Measurements from ENCODE around the gene SEC63. TPM values are rescaled to one million over a fixed set of nuclear protein-coding genes. Genes with fewer than 3 reads are reported as not detected.
"Not testable (repeated sequence)": the region's sequence is repeated elsewhere in the genome, so short reads cannot be mapped to it uniquely, and the experiment has no call there.

SEC63 gene, protein sequence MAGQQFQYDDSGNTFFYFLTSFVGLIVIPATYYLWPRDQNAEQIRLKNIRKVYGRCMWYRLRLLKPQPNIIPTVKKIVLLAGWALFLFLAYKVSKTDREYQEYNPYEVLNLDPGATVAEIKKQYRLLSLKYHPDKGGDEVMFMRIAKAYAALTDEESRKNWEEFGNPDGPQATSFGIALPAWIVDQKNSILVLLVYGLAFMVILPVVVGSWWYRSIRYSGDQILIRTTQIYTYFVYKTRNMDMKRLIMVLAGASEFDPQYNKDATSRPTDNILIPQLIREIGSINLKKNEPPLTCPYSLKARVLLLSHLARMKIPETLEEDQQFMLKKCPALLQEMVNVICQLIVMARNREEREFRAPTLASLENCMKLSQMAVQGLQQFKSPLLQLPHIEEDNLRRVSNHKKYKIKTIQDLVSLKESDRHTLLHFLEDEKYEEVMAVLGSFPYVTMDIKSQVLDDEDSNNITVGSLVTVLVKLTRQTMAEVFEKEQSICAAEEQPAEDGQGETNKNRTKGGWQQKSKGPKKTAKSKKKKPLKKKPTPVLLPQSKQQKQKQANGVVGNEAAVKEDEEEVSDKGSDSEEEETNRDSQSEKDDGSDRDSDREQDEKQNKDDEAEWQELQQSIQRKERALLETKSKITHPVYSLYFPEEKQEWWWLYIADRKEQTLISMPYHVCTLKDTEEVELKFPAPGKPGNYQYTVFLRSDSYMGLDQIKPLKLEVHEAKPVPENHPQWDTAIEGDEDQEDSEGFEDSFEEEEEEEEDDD
- 14.3 and 17.3 TPM in 2 replicates for polyA plus RNA-seq (2014; cell fraction: cytosol; rRNA removed)
- polyA plus RNA-seq (2014; cell fraction: nucleus; rRNA removed), result 30.9 and 45.0 TPM in 2 replicates

DNA sequence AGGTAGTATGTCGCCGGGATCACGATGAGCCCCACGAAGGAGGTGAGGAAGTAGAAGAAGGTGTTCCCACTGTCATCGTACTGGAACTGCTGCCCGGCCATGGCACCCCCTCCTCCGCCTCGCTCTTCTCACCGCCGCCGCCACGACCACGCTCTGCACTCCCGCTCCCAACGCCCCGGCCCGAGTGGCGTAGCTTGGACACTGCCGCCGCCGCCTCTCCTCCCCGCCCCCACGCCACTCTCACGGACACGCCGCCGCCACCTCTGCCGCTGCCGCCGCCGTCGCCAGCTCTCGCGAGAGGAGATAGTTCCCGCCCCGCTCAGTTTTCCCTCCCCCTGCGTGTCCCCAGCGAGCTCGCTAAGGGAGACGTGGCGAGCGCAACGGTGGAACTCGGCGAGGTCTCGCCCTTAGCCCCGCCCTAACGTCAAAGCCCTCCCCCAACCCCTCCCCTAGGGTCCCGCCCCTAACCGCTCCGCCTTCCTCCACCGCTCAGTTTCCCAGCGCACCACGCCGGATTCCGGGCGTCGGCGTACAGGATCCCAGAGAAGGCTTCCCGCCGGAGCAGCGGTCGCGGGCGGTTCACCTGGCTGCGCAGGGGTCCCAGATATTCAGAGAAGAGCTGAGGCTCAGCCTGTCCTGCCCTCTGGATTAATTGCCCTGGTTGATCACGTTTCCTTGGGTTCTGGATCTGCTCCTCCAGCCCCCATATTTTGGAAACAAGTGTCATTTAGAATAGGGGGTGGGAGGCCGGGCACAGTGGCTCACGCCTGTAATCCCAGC is at the start of gene SEC63:
TSS of gene SEC63 (minus strand) at position 300 of the 780 bp plus-strand sequence. CDS start at position 101, 199 bp downstream.
- DNase-seq (ENCODE audit: low spot score), result peak; percentile 96

DNA sequence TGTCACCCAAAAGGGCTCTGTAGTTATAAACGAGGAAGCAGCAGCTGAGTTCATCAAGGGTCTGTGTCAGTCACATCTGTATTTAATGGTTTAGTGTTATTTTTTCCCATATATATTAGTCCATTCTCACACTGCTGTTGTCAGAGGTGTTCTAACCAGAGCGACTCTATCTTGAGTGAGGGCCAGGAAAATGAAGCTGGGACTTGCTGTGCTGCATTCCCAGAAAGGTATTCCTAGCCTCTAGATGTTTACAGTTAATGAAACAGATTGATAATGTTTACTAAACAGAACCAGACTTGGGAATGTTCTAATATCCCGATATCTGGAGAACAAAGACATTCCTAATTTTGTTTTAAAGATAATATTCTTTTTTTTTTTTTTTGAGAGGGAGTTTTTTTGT is 48.0 kb upstream of the SEC63 start:
- no peak for DNase-seq (ENCODE audit: low spot score)

GRCh38 chr6:108004861-108005260 is 46.9 kb upstream of the SEC63 start:
- no peak for DNase-seq (ENCODE audit: low spot score)

DNA sequence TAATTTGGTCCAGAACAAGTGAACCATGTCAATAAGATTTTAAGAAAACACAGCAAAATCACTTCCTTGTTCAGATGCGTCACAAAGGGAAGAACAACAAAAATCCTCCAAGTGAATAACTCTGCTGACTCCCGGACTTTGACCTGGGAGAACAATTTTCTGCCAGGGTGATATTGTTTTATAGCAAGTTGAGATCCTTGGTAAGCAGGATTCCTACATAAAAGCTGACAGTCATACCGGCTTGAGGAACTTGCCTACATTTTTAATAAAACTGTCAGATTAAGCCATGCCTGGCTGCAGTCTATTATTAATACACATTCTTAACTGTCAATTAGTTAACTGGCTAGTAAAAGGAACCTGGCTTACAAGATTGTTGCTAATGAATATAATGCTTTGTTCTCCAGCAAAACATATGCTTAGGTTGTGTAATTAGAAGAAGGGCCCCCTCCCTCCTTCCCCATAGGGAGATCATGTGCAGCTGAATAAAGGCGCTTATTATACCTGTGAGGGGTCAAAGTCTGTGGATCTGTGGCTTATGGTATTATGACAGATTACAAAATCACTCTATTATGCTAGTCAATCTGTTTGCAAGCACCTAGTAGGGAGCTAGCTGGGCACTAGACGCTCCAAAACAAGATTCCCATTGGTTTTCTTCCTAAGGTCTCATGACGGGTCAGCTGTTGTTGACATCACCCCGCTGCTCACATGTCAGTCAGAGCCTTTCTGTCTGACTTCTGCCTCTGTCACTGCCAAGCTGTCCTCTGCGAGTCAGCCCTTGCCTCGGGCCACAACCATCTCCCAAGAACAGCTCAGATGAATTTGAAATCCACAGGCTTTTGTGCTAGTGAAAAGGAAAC is 44.6 kb upstream of the SEC63 start:
- DNase-seq (ENCODE audit: low spot score), result no peak

- no peak for DNase-seq (ENCODE audit: low spot score)
Measured at GRCh38 chr6:108001696-108002231, 43.8 kb upstream of the SEC63 start.

- DNase-seq (ENCODE audit: low spot score), result not testable (repeated sequence)
Measured at GRCh38 chr6:108000259-108000658, 42.3 kb upstream of the SEC63 start.

DNA sequence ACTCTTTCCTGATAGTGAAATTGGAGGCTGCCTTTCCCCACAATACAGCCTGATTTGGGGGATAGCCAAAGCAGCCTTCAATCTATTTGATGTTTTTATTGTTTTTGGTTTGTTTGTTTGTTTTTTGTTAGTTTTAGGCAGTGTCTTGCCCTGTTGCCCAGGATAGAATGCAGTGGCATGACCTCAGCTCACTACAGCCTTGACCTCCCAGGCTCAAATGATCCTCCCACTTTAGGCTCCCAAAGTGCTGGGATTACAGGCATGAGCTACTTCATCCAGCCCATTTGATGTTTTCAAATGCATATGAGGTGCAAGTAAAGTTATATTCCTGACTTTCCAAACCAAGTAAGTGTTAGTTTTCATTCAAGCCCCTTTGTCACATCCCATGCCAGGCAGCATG is 41.3 kb upstream of the SEC63 start:
- DNase-seq (ENCODE audit: low spot score), result no peak

DNA sequence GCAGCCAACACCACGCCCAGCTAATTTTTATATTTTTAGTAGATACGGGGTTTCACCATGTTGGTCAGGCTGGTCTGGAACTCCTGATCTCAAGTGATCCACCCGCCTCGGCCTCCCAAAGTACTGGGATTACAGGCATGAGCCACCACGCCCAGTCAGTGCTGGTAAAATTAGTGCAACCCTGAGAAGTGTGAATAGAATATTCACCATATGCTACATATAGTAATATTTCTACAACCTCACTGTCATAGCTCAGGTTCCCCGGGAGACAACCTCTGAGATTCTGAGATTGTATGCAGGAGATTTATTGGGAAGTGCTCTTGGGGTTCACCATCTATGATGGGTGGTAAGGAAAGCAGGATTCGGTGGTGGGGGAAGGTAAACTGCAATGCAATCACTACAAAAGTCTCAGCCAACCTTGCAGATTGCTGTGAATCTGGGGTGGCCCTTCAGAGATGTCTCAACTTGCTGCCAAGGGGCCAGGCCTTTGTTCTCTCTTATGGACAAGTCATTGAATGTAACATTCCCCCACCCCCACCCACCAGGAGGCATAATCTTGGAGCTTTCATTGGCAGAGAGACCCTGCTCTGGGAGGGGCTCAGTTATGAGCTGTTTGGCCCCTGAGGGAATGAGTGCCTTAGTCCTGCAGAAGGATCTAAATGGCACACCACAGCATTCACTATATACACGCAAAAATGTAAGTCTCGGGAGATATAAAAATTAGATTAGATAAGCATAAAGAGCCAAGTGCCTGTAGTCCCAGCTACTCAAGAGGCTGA is 34.0 kb upstream of the SEC63 start:
- no peak for DNase-seq (ENCODE audit: low spot score)

GRCh38 chr6:107991061-107991460 is 33.1 kb upstream of the SEC63 start:
- DNase-seq (ENCODE audit: low spot score), result no peak

DNA sequence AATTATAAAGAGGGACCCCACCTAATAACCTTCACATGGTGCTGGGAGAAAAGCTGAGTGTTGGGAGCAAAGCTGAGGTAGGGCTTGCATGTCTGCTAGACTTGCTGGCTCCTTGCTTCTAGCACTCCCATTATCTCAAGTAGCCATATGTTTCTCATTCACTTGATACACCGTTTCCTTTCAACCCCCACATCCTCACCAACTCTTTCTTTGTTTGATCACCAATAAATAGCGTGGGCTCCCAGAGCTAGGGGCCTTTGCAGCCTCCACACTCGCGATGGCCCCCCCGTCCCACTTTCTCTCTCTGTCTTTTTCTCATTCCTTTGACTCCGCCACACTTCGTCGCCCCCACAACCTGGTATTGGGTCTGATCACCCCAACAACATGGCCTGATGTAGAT is 32.6 kb upstream of the SEC63 start:
- not testable (repeated sequence) for DNase-seq (ENCODE audit: low spot score)

DNA sequence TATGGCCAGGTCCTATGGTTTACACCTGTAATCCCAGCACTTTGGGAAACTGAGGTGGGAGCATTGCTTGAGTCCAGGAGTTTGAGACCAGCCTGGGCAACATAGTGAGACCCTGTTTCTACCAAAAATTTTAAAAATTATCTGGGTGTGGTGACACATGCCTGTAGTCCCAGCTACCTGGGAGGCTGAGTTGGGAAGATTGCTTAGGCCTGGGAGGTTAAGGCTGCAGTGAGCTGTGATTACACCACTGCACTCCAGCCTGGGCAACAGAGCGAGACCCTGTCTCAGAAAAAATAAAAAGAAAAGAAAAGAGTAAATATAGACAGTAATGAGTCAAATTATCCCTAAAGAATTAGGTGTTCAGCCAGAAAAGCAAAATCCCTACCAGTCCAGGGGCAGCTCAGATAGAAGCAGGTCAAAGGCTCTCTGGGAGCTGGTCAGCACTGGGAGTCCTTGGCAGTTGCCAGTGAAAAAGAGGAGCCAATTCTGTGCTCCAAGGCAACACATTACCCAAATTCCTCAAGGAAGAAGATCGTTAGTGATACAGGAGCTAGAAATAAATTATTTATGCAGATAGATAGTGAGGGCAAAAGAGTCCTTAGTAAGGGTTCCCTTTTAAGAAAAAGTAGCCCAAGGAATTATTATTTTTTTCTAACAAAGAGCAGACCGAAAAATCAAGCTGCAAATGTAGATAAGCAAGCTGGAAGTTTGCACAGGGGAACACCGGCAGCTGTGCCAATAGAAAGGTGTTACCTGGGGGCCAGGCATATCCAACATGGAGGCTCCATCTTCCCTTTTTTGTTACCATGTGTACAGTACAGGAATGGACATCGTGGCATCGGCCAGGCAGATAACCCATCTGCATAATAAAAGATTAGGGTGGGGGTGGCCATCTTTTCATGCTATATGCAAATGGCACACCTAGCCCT is 31.4 kb upstream of the SEC63 start:
- no peak for DNase-seq (ENCODE audit: low spot score)

- DNase-seq (ENCODE audit: low spot score), result no peak
Measured at GRCh38 chr6:107988570-107988969, 30.6 kb upstream of the SEC63 start.

DNA sequence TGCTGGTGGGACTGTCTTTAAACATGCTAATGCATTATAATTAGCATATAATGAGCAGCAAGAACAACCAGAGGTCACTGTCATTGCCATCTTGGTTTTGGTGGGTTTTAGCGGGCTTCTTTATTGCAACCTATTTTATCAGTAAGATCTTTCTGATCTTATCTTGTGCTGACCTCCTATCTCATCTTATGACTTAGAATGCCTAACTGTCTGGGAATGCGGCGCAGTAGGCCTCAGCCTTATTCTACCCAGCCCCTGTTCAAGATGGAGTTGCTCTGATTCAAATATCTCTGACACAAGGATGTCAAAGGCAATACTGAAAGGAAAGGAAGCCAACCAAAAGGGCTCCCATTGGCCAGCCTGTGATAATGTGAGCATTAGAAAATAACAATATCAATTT is 29.8 kb upstream of the SEC63 start:
- DNase-seq (ENCODE audit: low spot score), result no peak

DNA sequence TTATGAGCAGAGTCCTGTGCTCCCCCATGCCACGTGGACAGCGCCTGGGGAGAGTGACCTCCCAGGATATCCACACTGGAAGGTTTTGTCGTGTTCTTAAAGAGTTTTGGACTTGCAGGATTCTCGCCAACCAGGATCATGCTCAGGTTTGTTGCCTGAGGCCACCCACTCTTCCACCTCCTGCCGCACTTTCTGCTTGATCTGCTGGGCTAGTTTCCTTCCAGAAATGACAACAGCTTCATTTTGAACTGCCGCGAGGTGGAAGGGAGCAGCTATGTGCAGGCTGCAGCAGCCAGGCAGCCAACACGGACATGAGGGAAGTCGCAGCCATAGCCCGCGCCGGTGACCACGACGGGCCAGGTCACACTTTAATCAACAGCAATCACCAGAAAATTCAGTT is 27.7 kb upstream of the SEC63 start:
- no peak for DNase-seq (ENCODE audit: low spot score)

GRCh38 chr6:107983811-107984210 is 25.8 kb upstream of the SEC63 start:
- DNase-seq (ENCODE audit: low spot score), result no peak

GRCh38 chr6:107982486-107982885 is 24.5 kb upstream of the SEC63 start:
- peak; percentile 91 for DNase-seq (ENCODE audit: low spot score)

DNA sequence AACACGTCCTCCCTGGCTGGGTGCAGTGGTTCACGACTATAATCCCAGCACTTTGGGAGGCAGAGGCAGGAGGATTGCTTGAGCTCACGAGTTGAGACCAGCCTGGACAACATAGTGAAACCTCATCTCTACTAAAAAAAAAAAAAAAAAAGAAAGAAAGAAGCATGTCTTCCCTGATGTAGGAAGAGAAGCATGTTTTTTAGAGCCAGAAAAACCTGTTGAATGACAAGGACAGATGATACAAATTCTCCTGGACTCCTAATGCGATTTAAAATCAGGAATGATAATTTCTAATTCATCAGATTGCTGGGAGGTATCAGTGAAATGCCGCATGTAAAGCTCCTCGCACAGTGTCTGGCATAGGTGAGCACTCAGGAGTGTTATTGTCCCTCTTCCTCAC is 23.7 kb upstream of the SEC63 start:
- DNase-seq (ENCODE audit: low spot score), result no peak

DNA sequence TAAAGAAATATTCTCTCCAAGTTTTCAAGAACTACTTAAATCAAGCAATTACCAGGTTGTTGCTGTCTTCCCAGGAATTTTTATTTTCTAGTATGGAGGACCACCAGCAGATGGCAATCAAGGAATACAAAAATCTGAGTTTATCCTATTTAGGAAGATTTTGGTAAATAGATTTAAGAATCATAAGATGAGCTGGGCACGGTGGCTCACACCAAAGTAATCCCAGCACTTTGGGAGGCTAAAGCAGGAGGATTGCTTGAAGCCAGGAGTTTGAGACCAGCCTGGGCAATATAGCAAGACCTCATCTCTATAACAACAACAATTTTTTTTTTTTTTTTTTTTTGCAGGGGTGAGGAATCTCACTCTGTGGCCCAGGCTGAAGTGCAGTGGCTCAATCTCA is 19.3 kb upstream of the SEC63 start:
- DNase-seq (ENCODE audit: low spot score), result peak; percentile 70
